ENCODE data around the gene RBM8A.

Gene RBM8A

GRCh38 chr1:145871994-145872924 lies 55.0 kb downstream of the RBM8A start:
- peak; percentile 66 for DNase-seq

All from femur (tissue), 1 donor.